Inflammatory macrophage treated with lipopolysaccharide for 1 hour (primary cell): ENCODE data around the gene CEP164.
"Not testable (repeated sequence)": the region's sequence is repeated elsewhere in the genome, so short reads cannot be mapped to it uniquely, and the experiment has no call there.

ENCODE experiments used
- DNase-seq, 2 donors: peaks; one replicate each; pipeline ENCODE4 v3.0.0-alpha.2; 2020 to 2022

CEP164 gene

GRCh38 chr11:117443266-117444186 lies 115.9 kb downstream of the CEP164 start:
- DNase-seq = peak; percentile 25 to 62

GRCh38 chr11:117444256-117444655 lies 116.6 kb downstream of the CEP164 start:
- DNase-seq = no peak

GRCh38 chr11:117444711-117445658 lies 117.3 kb downstream of the CEP164 start:
- DNase-seq = no peak

- DNase-seq = no peak
Observed at GRCh38 chr11:117449111-117449693, 121.5 kb downstream of the CEP164 start.

GRCh38 chr11:117453886-117454563 lies 126.4 kb downstream of the CEP164 start:
- no peak for DNase-seq

DNA sequence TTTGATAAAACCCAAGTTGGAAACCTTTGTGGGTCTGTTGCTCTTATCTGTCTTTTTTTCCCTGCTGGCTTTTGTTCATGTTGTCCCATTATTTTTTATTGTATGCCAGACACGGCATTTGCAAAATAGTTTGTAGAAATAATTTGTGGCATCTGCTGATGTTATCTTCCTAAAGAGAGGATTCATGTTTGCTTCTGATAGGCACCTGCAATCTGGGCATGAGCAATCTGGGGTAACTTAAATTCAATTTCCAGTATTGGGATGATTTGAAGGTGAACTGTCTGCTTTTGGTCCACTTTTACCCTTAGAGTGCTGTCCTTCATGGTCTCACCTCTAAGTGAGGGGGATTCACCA lies 126.9 kb downstream of the CEP164 start:
- no peak for DNase-seq

- no peak for DNase-seq
Observed at GRCh38 chr11:117456027-117456720, 128.5 kb downstream of the CEP164 start.

GRCh38 chr11:117456721-117457029 lies 129.0 kb downstream of the CEP164 start:
- DNase-seq = not testable (repeated sequence)

DNA sequence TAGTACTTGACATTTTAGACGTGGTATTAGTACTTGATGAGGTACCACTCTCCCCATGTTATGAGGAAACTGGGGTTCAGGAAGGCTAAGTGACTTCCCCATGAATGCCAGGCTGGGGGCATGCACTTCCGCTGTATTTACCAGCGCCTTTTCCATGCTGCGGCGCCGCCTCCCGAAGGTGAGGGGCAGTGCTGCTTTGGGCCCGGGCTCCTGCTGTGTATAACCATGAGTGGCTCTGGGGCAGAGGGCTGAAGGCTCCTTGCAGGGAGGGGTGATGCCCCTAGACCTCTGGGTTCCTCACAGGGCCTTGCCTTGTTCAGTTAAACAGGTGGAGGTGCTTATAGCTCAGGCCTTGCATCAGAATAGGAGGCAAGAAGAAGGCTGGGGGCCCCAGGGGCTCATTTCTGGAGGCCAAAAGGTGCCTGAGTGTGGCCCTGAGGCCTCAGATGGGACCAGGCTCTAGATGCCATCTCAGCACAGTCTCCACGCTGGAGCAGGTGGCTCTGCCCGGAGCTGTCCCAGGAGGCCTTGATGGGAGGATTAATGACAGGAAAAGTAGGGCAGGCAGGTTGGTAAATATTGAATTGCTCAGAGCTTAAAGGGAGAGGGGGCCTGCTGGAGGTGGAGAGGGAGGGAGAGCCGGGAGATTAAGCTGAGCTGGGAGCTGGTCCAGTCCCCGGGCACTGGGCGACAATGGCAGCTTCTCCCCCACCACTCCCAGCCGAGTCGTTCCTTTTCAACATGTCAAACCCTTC lies 129.6 kb downstream of the CEP164 start:
- DNase-seq = no peak

DNA sequence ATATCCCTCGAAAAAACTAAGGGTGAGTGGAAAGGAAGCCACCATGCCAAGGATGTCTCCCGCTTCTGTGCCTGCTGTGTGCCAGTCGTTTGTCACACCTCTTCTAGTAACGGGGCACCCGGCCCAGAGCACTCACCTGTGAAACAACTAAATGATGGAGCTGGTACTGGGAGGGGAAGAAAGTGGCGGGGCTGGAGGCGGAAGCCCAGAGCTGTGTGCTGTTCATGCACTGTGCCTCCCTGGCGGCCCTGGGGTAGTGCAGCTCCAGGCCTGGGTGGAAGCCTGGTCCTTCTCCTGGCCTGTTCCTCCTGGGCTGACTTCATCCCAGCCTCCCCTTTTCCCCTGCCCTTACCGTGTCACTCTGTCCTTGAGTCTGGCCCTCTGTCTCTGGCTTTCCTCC lies 130.2 kb downstream of the CEP164 start:
- no peak for DNase-seq

- DNase-seq = no peak
Observed at GRCh38 chr11:117458275-117459122, 130.8 kb downstream of the CEP164 start.

DNA sequence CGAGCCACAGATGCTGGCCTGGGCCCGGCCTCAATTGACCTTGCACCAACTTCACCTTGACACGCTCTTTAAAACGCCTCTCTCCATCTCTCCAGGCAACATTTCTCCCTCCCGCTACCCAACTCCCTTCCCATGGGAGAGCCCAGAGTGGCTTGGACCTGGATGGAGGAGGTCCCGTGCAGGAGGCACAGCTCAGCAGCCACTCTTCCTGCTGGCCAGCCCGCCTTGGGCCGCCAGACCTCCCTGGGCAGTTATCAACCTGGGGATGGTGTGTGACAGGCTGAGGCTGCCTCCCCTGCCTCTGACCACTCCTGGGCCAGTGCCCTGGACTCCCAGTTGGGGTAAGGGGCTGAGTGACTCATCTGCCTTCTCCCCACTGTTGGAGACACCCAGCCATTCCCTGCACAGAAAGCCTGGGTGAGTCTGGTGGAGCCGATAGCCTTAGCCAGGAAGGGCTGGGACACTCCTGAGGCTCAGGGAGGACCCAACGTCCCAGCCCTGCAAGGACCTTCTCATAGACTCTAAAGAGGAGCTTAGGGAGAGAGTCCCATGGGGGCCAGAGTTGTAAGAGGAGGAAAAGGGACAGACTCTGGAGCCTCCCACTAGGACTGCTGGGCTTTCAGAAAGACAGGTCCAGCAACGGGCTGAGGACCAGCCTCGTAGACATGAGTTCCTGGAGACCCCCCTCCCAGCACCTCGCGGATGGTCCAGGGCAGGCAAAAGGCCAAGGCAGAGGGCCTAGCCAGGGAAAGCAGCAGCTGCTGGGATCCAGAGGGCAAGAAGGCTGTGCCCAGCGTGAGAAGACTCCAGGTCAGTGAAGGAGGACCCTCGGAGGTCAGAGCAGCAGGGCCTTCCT lies 131.7 kb downstream of the CEP164 start:
- DNase-seq = no peak

GRCh38 chr11:117459979-117460300 lies 132.3 kb downstream of the CEP164 start:
- peak; percentile 75 to 78 for DNase-seq

DNA sequence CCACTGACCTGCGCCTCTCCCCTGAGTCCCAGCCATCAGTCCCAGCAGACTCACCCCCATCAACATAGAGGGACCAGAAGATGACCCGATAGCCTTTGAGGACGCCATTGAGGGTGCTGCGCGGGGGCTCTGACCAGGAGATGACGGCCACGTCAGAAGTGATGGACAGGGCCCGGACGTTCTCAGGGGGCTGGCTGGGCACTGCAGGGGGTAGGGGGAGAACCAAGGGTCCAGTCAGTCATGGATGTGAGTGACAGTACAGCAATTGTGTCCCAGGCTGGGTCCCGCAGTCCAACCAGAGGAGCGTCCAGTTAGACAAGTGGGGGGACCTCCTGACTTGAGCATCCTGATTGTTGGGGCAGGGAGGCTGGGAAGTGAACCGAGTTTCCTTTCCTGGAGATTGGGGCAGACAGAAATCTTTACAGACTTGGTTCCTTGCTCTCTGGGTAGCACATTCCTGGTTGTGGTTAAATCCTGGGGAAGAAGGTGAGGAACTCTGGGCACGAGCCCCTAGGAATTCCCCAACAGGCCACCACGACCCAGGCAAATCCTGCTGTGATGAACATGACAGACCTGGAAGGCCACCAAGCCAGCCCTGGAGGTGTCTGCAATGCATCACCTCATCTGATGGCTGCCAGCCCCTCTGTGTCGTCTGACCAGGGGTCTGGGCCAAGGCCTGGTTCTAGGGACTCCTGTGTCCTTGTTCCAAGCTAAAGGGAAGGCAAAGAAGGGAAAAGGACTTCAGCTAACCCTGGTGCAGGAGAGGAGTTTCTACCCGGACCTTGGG lies 133.9 kb downstream of the CEP164 start:
- DNase-seq = no peak

DNA sequence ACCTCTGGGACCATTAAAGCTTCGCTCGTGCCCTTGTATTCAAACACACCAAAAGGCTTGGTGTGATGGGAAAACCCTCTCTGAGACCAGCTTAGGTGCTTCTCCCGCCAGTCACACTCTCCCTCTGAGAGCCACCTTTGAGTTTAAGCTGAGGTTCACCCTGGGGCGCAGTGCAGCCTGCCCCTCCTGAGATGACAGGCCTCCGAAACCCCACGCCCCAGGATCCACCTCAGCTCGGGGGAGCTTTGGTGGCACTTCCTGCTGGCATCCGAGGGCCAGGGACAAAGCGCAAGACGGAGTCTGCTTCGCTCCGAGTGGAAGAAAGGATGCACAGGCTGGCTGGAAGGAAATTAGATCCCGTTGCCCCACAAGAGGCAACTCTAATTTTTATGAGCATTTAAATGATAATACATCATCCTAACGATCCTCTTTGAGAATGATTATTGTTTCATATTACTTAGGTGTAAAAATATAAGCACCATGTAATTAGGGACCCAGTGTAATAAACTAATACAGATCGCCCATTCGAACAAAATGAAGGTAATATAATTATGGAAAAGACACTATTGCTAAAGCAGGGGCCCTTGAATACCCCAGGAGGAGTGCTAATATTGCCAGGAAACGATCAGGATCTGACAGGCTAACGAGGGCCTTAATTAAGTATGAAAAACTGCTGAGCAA lies 134.7 kb downstream of the CEP164 start:
- DNase-seq = no peak

- no peak for DNase-seq
Observed at GRCh38 chr11:117462864-117463247, 135.2 kb downstream of the CEP164 start.
